Measurements from ENCODE around the gene DZANK1. TPM values are rescaled to one million over a fixed set of nuclear protein-coding genes. Genes with fewer than 3 reads are reported as not detected.
A peak's percentile ranks its signal among the peaks of the same experiment; 100 is the strongest.
"Not testable (repeated sequence)": the region's sequence is repeated elsewhere in the genome, so short reads cannot be mapped to it uniquely, and the experiment has no call there.

The DZANK1 gene
- total RNA-seq, 1 donor from 2014 or later: 4.2 TPM

DNA sequence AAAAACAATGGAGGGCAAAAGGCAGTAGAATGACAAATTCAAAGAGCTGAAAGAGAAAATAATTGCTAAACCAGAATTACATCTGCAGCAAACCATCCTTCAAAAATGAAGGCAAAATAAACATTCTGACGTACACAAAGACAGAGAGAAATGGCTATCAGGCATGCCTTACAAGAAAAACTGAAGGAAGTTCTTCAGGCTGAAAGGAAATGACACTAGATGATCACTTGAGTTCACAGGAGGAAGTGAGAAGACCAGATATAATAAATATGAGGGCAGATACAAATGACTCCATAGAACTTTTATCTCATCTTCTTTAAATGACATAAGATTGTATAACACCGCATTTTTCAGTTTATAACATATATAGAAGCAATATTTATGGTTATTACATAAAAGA, 30.0 kb downstream of the DZANK1 start:
- DNase-seq: no peak

DNA sequence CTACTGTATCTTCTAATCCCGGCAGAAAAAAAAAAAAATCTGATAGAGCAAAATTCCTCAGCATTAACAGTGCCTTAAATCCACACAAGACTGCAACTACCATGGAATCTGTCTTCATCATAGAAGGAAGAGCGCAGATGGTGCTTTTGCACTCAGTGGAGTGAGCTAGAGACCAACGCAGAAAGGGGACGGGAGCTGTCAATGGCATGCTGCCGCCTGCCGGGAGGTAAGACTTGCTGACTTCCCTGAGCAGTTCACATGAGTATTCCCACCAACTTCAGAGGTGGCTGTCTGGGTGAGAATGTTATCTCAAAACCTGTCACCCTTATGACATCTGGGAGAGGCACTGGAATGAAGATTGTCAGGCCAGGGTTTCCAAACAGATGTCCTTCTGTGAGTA, 35.6 kb downstream of the DZANK1 start:
- no peak for DNase-seq

- no peak for DNase-seq
Observed at GRCh38 chr20:18430172-18430826, 36.5 kb downstream of the DZANK1 start.

- no peak for DNase-seq
Observed at GRCh38 chr20:18428490-18429173, 38.2 kb downstream of the DZANK1 start.

DNA sequence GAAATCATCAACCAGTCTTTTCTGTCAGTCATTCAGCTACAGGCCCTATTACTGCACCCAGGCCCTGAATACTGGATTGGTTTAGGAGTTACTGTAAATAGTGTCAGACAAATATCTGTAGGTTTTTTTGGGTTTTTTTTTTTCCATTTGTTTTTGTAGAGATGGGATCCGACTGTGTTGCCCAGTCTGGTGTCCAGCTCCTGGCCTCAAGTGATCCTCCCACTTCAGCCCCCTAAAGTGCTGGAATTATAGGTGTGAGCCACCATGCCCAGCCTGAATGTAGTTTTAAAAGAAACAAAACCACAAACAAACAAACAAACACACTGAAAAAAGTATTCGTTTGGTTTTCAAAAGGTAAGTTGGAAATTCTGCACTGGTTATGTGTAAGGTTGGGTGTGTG, 39.6 kb downstream of the DZANK1 start:
- DNase-seq: no peak

GRCh38 chr20:18421608-18422007, 45.2 kb downstream of the DZANK1 start:
- no peak for DNase-seq

DNA sequence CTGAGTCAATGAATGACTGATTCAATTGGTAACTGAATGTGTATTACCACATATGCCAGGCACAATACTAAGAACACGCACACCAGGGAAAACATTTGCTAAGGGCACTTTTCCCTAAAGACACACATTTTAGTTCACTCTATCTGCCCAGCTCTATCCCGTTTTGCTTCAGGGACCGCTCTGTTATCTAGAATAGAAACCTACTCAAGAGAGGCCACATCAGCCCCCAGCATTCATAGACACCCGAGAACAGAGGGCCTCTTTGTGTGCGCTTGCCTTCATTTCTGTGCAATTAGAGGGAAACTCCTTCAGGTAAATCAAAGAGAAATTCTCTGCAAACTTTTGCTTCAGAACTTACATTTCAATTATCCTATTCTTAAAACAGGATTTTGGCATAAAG, 50.3 kb downstream of the DZANK1 start:
- DNase-seq: no peak

DNA sequence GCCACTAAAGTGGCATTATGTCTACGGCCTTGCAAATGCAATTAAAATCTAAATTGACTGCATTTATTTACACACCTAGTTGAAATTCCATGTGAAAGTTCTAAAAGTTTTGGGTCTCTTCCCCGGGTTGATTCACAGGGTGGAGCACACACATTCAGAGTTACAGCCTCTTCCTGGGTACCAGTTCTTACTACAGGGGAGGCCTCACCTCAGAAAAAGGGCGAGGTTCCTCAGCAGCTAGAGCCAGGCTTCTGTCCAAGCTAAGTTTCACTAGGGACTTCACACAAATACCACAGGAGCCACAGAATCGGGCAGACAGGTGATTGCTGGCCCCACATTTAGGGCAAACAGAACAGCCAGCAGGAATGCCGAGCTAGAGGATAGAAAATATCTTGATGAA, 52.7 kb downstream of the DZANK1 start:
- no peak for DNase-seq

GRCh38 chr20:18412221-18412901, 54.5 kb downstream of the DZANK1 start:
- no peak for DNase-seq

DNA sequence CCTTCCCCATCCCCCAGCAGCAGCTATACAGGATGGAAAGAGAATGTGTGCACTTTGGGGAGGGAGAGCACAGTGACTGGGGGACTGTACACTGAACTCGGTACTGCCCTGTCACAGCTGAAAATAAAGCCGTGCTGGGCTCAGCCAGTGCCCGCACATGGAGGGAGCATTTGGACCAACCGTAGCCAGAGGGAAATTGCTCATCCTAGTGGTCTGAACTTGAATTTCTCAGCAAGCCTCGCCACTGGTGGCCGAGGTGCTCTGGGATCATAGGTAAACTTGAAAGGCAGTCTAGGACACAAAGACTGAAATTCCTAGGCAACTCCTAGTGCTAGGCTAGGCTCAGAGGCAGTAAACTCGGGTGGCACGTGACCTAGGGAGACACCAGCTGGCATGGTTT, 61.0 kb downstream of the DZANK1 start:
- DNase-seq: no peak

DNA sequence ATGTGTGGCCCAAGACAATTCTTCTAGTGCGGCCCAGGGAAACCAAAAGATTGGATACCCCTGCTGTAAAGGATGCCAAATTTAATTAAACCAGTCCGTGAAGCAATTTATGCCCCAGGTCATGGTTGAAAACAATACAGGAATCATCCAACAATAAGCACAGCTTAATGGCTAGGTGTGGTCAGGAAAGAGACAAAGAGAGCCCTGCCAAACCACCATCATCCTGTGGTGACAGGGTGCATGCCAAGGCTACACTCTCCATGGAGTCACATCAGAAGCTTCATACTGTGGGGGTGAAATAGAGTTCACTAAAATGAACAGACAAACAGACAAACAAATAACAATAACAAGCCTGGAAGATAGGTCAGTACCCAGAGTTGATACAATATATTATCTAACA, 62.7 kb downstream of the DZANK1 start:
- DNase-seq: no peak

DNA sequence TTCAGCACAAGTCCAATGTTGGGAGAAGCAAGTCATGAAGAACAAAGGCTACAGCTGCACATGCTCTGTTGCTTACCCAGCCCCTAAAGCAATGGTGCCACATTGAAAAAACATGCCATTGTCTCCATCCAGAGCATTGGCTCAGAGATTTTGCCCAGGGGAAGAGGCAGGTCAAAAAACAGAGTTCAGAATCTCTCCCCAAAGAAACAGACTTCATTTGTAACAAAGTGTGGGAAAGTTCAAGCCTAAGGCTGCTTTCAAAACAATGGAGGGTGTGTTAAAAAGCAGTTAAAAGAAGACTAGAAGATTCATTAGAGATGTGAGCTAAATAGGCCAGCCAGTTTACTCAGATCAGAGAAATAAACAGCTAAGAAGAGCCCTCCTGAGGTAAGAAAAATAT, 63.6 kb downstream of the DZANK1 start:
- no peak for DNase-seq

DNA sequence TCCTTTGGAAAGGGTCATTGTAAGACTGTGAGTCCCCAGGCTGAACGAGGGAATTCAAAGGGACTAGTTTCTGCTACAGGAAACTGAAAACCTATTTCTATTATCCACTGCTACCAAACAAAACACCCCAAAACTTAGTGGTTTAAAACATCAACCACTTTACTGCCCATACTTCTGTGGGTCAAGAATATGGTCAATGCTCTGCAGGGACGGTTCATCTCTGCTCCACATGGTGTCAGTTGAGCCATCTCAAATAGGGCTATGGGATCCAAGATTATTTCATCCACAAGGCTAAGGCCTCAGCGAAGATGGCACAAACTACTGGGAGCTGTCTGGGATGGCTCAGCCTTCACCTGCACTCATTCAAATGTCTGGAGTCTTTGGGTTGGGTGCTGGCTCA, 65.5 kb downstream of the DZANK1 start:
- no peak for DNase-seq

DNA sequence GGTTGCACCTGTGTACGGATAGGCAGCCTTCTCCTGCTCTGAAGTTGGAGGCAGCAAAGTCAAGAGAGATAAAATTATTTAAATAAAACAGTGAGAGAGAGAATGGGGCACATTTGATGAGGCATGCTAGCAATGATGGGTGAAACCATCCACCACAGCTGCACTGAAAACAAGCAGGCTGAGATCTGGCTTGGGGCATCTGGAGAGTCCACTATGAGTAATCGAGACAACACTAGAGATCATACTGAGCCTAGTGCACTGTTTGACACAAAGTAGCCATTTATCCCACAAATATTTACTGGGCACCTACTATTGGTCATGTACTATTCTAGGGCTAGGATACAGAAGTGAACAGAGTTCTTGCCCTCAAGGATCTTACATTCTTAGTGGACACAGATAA, 66.4 kb downstream of the DZANK1 start:
- DNase-seq: no peak

- not testable (repeated sequence) for DNase-seq
Observed at GRCh38 chr20:18398713-18399112, 68.1 kb downstream of the DZANK1 start.

DNA sequence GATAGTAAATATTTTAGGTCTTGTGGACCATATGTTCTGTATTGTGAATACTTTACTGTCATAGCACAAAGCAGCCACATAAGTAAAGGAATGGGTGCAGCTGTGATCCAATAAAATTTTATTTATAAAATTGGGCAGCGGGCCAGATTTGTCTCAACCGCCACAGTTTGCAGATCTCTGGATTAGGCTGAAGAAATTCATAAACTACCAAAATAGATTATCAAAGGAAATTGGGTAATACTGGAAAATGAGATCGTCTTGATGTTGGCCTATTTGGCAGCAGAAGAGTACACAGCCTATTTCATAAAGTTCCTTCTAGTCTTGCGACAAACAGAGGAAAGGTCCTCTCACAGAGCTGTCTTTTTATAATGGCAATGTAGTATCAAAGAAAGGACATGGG, 69.8 kb downstream of the DZANK1 start:
- DNase-seq: no peak

DNA sequence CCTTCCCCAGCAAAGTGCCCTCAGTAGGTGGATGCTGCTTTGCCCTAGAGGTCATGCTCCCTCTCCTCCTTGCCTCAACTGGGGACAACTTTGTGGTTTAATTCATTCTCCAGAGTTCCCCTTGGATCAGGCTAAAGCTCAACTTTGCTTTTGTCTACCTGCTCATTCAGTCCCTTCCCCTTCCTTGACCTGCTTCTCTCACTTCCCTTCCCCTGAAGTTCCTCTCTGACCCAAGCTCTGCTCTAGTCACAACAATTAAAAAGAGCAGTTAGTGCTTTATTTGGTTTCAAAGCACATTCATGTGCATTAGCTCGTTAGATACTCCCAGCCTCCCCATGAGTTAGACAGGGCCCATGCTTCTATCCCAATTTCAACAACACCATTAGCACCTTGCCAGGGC, 71.3 kb downstream of the DZANK1 start:
- no peak for DNase-seq

DNA sequence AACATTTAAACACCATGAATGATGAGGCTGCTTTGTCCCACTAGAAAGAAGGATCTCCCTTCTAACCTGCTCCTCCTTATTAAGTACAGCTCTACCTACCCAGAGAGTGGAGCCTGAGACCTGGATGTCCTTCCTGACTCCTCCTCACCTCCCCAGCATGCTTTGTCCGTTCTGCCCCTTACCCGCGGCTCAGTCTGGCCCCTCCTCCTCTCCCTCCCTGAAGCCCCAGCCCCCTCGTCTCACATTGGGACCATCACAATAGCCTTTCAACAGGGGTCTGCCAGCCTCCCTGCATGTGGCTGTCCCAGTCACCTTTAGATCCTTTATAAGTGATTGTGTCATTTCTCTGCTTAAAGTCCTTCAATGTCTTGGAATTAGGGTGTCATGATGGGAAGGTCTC, 72.5 kb downstream of the DZANK1 start:
- no peak for DNase-seq

GRCh38 chr20:18391686-18392085, 75.1 kb downstream of the DZANK1 start:
- DNase-seq: no peak

- no peak for DNase-seq
Observed at GRCh38 chr20:18390201-18390600, 76.6 kb downstream of the DZANK1 start.

DNA sequence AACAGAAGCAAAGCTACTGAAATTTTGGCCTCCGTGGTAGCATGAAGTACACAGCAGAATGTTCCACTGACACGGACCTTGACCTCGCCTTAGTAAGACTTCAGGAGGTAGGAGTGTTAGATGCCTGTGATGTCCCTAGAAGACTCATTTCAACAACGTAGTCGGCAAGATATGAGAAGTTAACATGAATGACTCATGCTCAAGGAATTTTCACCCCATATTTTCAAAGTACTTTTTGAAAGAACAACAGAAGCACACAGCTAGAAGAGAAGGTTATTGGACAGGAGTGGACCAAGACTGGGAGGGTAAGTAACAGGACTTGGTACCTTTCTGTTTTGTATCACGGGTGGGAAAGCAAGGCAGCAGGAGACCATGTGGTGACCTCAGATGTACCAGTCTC, 78.0 kb downstream of the DZANK1 start:
- DNase-seq: no peak

- DNase-seq: no peak
Observed at GRCh38 chr20:18380908-18381529, 85.8 kb downstream of the DZANK1 start.

DNA sequence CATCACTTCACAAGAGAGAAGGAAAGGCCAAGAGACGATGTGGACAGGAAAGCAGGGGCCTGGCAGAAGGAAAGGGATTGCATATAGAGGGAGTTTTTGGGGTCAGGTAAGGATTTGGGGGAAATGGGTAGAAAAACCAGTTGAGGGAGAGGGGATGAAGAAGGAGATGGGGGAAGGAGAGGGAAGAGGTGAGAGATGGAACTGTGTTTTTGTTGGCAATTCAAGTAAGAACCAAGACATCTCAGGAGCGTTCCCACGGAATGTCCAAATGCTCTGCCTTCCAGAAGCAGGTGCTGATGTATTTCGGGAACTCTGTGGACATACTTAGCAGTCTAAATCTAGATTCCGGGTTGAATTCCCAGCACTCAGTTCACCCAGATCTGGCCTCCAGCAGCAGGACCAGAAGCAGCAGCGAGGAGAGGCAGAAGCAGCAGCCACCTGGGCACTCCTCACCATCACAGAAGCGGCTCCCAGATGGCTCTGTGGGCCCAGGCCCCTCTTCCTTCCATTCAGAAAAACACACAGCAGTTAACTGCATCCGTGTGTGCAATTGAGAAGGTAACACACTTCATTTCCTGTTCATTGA, 88.8 kb downstream of the DZANK1 start:
- DNase-seq: peak; percentile 16

All from occipital lobe (tissue), 2 donors.